Activated effector memory CD4-positive, alpha-beta T cell treated with Interleukin-2 at 50 U/mL for 16 hours (primary cell): ENCODE measurements around the gene RACK1.

Source experiments
- DNase-seq: peaks from one replicate; pipeline ENCODE4 v3.0.0-alpha.2; 2020

RACK1 gene

DNA sequence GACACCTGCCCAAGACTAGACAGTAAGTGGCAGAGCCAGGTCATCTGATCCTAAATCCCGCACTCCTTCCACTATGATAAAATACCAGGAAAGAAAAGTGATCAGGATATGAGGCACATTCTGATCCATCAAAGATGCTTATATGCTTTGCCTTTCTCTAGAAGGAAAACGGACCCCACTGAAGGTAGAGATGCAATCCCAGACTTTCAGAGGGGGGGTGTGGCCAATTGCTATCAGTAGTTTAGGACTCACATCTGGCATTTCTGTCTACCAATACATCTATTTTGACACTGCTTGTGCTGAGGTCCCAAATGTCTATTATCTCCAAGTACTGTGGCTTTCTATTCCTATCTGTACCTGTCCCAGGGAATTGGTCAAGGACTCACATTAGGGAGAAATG is 15.6 kb upstream of the RACK1 start:
- no peak for DNase-seq

DNA sequence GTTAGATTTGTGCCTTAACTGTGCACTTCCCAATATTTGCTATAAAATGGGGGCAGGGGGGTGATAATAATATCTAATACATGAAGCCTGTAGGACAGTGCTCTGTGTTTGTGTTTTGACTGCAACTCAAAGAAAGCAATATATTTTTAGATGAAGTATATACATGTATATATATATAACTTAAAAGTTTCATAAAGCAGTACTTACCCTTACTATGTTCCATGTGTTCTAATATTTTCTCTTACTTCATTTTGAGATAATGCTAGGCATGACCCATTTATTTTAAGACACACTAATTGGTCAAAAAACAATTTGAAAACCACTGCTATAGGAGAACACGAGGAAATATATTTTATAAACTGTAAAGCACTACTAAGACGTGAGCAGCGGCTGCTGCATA is 14.9 kb upstream of the RACK1 start:
- DNase-seq: no peak

DNA sequence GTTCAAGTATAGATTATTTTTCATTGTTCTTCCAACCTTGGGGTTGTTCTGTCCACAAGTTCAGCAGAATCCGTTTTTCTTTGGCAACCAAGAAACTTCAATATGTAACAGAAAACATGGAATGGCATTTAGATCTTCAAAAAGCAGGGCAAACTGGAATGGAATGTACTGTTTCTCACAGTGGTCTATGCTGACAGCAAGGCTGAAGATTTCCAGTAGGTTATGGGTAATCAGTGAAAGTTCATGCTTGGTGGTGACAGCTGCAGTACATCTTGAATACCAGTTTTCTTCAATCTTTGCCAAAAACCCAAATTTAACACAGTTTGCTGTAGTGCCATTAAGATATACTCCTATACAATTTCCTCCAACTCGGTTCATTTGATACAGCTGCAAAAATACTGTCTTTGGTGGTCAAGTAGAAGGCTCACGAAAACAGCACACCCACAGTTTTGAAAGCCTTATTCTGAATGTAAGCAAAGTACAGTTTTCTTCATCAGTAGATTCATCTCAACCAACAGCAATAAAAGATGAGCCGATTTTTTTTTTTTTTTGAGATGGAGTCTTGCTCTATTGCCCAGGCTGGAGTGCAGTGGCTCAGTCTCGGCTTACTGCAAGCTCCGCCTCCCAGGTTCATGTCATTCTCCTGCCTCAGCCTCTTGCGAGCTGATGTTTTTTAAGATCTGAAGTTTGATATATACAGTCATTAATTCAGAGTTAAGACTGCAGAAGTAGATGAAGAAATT is 12.3 kb upstream of the RACK1 start:
- DNase-seq: no peak

DNA sequence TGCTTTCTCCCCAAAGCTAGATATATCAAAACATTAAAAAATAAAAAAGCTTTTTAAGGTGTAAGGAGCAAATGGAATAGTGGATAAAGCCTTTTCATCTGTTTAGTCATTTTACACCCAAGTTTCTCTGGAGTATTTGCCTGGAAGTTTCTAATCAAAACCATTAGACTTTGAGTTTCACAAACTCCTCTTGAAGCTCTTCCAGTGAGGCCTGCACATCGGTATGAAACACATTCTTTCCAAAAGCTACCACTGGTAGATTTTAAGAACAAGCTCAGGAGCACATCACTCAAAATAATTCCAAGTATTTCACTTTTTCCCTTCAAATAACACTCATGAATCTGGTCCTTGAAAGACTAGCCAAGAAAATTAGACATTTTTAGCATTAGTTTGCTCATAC is 11.6 kb upstream of the RACK1 start:
- no peak for DNase-seq

DNA sequence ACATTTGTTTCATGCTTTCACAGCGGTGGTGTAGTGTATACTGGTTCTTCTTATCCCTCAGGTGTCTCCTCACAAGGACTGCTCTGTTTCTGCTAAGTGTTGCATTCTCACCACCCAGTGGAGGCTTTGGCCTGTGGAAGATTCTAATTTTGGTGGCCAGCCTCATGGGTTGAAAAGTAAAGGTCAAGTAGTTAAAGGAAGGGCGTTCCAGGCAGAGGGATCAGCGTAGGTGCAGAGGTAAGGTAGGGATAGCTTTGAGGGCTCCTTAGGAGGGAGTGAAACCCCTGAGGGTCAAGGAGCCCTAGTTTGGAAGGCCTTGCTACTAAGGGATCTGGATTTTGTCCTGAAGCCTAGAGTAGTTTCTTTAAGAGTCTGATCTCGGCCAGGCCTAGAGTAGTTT is 4.6 kb upstream of the RACK1 start:
- no peak for DNase-seq

DNA sequence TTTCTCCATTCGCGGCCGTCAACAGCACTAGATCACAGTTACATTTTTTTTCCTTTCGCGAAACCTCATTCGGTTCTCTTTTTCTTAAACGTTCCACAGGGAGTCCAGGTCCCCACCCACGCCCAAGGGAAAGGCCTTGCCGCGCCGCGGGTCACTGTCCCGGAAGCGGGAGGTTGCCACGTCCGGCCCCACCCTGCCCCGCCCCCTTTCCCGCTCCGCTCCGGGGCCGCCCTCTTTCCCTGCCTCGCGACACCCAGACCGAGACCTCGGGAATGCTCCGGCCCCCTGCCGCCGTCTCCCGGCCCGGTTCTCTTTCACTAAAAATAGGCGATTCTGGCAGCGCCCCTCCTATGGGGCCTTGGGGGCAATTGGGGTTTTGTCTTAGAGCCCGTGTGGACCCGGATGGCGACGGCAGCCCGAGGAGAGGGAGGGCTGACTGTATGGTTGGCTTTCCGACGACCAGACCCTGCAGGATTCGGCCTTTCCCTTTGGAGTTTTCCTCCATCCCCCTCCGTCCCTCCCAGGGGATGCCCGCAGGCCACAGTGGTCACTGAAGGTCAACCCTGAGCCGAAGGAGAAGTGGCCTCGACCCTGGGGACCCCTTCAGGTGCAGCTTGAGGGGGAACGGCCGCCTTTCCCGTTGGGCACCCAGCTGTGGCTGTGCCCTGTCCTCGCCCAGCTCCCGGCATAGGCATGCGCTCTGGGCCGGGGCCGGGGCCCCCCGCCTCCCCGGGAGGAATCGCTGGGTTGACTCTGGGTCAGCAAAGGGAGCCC is 2.8 kb upstream of the RACK1 start:
- DNase-seq: peak; percentile 71

DNA sequence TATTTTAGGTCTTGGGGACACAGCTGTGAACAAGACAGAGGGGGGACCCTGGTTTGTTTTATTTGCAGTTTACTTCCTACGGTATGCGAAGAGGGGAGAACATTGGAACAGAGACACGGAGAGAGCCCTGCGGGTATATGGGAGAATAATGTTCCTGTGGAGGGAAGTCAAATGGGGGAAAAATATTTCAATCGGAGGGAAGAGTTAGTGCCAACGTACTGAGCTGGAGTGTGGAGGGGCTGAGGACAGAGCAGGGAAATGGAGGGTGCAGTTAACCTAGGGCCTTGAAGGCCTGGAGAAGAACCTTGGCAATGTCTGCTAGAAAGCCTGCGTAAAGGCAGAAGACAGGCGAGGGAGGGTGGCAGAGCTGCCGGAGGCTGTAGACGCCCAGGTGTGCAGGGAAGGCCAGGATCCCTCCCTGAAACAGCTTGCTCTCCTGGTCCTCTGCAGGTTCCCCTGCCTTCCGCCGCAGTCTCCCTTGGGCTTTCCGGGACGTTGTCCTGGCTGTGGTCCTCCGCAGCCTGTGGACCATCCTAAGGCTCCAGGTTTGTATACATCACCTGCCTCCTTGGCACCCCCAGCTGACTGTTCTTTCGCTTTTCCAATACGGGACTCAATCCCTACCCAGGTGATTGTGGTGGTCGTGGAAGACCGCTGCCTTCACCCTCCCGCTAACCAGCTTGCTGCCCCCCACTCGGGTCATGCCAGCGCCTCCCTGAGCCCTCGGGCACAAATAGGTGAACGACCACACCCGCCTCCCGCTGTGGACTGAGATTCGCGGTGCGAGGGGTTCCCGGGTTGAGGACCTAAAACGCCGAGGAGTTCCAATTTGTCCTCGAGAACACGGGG is 1.9 kb upstream of the RACK1 start:
- no peak for DNase-seq

DNA sequence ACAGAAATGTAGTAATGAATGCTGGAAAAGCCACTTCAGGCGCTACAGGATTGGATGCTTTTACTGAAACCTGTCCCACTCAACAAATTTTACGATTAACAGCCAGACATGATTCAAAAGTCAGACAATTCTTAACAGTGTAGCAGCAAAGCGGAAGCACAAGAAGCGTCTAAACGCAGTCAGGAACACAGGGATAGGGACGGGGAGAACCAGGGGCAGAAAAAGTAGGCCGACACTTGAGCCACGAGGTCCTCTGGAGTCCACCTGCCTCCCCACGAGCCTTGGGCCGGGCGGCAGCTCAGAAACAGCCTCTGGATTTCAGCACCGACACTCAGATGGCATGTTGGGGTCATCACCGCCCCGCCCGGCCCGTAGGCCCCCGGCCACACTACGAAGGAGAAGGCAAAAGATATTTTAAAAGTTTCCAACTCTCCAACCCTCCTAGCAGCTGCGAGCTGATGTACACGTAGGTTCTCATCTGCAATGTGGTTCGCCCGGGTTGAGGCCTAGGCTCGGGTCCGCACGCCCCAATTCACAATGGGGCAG is 615 bp downstream of the RACK1 start:
- DNase-seq: no peak

DNA sequence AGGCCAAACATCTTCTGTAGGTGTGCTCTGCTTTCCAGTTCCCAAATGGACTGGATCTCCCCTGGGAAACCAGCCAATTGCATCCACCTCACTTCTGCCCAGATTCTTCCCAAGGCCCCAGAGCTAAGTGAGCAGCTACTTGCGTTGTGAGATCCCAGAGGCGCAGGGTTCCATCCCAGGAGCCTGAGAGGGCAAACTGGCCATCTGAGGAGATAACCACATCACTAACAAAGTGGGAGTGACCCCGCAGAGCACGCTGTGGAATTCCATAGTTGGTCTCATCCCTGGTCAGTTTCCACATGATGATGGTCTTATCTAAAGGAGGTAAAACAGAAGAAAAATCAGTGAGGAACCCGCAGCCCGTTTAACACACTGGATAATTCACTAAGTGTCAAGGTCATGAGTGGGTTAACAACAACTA is 1.7 kb downstream of the RACK1 start:
- no peak for DNase-seq

DNA sequence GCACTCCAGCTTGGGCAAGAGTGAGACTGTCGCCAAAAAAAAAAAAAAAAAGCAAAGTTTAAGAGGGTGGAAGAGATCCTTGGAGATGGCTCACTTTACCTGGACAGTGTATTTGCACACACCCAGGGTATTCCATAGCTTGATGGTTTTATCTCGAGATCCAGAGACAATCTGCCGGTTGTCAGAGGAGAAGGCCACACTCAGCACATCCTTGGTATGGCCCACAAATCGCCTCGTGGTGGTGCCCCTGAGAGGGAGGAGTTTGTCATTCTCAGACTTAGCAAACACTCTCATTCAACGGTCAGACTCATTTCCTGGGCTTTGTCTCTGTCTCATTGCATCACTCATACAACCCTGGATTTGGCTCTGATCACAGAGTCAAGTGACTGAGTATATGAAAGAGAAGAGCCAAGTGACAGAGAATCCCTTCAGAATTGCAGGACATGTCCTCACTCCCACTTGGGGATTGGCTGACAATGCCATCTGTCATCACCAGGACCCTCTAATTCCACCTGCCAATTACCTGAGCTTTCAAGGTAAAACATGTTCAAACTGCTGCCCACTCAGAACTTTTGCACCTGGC is 2.2 kb downstream of the RACK1 start:
- no peak for DNase-seq

DNA sequence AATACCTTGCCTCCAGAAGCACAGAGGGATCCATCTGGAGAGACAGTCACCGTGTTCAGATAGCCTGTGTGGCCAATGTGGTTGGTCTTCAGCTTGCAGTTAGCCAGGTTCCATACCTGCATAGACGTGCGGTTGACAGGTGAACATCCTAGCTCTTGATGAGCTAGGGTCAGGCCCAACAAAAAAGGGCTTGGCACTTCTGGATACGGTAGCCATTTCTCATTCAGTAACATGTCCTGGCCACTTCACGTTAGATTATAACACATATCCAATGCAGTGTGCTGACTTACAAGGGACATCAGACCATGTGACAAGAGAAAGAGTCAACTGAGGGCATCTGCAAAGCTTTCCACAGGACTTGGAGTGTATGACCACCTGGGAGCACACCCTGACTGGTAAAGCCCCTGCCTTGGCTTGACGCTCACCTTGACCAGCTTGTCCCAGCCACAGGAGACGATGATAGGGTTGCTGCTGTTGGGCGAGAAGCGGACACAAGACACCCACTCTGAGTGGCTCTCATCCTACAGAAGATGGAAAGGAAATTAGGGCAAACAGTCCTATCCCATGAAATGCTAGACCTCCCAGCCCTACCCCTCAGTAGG is 4.5 kb downstream of the RACK1 start:
- DNase-seq: no peak

DNA sequence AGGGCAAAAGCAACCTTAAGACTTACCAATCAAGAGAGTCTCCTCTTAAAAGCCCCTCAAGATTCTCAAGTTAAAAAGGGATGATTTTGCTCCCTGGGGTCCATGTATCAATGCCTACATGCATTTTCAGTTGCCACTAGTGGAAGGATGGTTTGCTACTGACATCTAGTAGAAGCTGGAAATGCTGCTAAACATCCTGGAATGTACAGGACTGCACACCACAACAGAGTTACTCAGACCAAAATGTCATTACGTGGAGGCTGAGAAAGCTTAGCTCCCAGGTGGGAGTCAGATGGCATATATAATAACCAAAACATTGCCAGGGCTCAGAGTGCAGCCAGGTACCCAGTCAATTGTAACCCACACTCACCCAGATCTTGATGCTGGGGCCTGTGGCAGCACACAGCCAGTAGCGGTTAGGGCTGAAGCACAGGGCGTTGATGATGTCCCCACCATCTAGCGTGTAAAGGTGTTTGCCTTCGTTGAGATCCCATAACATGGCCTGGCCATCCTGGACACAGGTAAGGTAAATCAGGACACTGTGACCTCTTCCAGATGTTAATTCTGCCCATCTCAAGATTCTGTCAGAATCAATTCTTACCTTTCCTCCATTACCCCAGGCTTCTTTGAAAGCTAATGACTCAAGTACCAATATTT is 5.8 kb downstream of the RACK1 start:
- no peak for DNase-seq

DNA sequence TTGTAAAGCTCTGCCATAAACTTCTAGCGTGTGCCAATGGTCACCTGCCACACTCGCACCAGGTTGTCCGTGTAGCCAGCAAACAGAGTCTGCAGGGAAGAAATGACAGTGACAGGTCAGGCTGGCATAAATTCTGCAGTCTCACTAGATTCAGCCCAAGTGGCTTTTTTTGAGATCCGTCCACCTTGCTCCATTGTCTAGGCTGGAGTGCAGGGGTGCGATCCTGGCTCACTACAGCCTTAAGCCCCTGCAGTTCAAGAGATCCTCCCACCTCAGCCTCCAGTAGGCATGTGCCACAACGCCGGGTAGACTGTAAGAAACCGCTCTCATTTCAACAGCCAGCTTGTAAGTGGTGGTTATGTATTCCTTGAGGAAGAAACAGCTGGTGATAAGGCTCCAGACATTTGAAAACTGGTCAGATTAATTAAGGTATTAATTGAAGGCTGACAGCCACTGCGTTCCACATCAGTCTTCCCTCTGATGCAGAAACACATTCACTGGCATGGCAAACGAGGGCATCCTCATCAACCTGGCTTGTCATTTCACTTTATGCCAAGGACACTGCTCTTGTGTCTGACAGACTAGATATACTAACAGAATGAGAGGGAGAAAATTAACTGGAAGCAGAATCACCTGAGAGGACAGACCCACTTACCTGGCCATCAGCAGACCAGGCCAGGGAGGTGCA is 6.6 kb downstream of the RACK1 start:
- DNase-seq: no peak

DNA sequence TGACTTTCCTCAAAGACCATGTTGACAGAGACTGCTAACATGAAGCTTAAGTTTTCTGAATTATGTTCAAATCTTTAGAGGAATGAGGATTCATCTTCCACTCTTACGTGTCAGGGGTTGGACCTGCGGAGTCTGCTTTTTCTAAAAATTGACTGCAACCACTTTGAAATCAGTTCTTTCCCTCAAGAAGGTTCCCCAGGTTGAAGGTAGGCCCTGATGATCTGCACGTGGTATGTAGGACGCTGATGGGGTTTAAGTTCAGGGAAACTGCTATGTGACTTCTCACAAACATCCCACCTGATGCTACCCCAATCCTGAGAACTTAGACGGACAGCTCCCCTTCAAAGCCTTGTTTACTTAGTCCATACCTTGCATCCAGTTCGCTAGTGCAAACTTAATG is 7.2 kb downstream of the RACK1 start:
- DNase-seq: no peak

DNA sequence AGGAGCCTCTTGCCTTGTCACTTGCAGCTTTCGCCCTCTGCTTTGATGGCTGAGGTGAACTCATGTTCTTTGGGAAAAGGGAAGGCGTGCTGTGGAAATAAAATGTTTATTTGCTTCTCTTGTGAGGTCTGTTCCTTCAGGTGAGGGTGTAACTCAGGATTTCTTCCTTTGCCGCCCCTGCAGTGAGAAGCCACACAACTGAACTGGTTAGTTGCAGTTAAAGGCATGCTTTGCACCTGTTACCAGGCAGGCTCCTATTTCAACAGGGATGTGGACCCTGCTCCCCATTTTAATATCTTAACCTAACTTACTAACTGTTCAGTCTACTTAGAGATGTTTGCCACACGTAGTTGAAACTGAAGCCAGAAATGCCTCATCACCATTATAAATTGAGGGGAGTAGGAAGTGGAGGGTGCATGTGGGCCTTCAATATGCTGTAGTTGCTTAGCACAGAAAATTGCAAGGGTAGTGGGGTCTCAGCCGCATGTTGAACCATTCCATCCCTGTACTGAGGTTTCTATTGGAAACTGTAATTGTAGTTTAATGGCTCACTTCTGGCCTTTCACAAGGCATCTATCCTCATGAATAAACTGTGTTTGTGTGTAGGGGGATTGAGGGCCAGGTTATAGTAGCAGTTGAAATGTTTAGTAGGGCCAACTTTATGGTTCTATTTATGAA is 7.9 kb downstream of the RACK1 start:
- DNase-seq: no peak

DNA sequence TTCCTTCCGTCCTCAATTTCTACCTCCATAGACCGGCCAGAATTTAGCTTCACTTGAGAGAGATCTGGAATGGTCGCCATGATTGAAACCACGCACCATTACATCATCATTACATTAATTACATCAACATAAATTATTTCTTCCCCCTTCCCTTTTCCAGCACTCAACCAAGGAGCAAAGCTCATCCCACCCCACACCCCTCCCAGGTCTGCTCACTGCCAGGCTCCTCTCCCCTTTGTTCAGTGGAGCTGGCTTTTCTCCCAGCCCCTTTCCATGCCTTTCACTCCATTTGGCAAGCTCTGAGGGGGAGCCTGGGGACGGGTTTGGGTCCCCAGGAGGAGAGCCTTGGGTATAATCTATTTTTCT is 8.4 kb downstream of the RACK1 start:
- DNase-seq: no peak

DNA sequence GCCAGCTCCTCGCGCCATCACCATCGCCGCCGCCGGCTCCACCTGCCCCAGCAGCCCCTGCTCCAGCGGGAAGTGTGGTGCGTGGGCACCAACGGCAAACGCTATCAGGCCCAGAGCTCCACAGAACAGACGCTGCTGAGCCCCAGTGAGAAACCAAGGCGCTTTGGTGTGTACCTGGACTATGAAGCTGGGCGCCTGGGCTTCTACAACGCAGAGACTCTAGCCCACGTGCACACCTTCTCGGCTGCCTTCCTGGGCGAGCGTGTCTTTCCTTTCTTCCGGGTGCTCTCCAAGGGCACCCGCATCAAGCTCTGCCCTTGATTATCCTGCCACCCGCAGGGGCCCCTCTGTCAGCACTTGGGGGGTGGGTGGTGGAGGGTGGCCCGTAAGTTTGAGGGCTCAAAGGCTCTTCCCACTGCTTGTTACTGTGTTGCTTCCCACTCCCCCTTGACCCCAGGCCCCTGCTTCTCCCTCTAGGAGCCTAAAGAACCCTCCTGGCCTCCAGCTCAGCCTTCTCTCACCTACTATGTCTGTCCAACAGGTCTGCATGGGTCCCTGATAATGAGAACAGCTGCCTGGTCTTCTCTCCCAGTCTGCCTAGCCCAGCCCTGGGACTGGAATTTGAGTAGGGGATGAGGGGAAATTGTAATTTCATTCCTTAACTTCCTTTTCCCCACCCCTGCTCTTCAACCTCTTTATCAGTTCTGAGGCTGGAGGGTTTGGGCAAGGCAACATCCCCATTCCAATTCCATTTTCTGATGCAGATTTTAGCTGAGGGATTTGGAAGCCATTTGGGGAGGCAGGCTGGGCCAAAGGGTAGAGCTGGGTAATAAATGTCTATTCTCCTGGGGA is 9.0 kb downstream of the RACK1 start:
- DNase-seq: no peak

DNA sequence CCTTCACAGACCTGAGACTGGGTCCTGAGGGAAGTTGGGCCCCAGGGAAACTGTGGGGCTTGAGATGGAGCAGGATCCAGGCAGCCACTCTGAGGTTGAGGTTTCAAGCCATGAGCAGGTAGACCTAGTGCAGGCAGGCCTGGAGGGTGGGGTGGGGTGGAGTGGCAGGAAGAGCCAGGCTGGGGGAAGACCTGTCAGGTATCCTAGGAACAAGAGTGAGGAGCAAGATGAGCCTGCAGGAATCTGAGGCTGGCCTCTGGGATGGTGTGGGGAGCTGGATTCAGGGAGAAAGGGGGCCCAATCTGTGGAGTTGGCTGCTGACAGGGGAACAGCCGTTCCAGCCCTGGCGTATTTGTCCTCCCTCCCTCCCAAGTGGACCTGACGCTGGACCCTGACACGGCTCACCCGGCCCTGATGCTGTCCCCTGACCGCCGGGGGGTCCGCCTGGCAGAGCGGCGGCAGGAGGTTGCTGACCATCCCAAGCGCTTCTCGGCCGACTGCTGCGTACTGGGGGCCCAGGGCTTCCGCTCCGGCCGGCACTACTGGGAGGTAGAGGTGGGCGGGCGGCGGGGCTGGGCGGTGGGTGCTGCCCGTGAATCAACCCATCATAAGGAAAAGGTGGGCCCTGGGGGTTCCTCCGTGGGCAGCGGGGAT is 9.8 kb downstream of the RACK1 start:
- no peak for DNase-seq

DNA sequence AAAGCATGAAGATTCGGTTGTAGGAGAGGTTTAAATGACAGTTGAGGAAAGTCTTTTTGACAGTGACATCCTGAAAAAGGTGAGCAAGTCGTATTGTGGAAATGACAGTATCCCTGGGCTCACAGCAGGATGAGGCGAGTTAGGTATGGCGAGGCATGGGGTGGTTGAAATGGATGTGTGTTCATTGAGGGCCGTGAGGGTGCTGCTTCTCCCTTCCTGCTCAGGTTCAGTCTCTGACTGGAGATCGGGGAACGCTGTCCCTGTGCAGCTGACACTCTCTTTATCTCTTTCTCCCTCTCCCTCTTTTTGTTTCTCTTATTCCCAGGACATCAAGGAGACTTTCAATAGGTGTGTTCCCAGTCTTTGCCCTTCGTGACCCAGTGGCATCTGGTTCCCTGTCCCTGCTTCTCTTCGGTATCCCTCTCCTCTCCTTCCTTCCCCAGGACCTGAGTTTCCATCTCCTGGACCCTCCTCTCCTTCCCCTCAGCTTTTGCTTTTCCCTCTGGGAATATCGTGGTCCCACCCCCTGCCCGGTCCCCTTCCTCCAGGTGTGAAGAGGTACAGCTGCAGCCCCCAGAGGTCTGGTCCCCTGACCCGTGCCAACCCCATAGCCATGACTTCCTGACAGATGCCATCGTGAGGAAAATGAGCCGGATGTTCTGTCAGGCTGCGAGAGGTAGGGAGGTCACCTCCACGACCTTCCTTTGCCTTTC is 10.5 kb downstream of the RACK1 start:
- no peak for DNase-seq
